Activated naive CD8-positive, alpha-beta T cell treated with anti-CD3 and anti-CD28 coated beads, Interleukin-2, amount 50 U/mL, for 24 hours (primary cell): ENCODE data around the gene EPB42.

Source experiments
- ATAC-seq: fragments of 150-1000 bp; cut with Tn5 transposase; one replicate; pipeline ENCODE4 v1.10.0; 2021
- DNase-seq: peaks from one replicate; pipeline ENCODE4 v3.0.0; 2021
- H3K27ac Mint-ChIP-seq: one replicate; pipeline ENCODE4 v1.8.0; 2021; ENCODE audit warnings: mild to moderate bottlenecking, mixed read lengths
- H3K27me3 Mint-ChIP-seq: one replicate; pipeline ENCODE4 v1.8.0; 2021; ENCODE audit warnings: mixed read lengths
- H3K36me3 Mint-ChIP-seq: one replicate; pipeline ENCODE4 v1.8.0; 2021; ENCODE audit warnings: low read depth, mixed read lengths
- H3K4me1 Mint-ChIP-seq: one replicate; pipeline ENCODE4 v1.8.0; 2021; ENCODE audit warnings: mixed read lengths
- H3K4me3 Mint-ChIP-seq: one replicate; pipeline ENCODE4 v1.8.0; 2021; ENCODE audit warnings: mild to moderate bottlenecking, moderate library complexity, mixed read lengths
- H3K9me3 Mint-ChIP-seq: one replicate; pipeline ENCODE4 v1.8.0; 2021; ENCODE audit warnings: mixed read lengths

The EPB42 gene

GRCh38 chr15:43220991-43221403 is at the start of gene EPB42:
EPB42 (minus strand) TSS chr15:43221018; CDS start chr15:43220825, 193 bp downstream.
- peaks cover 5% of the 10 kb centered on the region for H3K4me1 Mint-ChIP-seq
- DNase-seq (no peak), ATAC-seq (no peak)
- no peaks in the 10 kb centered on the region for H3K36me3 Mint-ChIP-seq
- no peaks in the 10 kb centered on the region for H3K9me3 Mint-ChIP-seq
- no peak within 1 kb of the TSS for H3K4me3 Mint-ChIP-seq
- H3K27me3 Mint-ChIP-seq = peaks cover 10% of the 10 kb centered on the region
- H3K27ac Mint-ChIP-seq = no peak within 1 kb of the TSS

- Mint-ChIP-seq H3K9me3 (peaks cover 6% of the 10 kb centered on the region), H3K4me1 (peaks cover 10% of the 10 kb centered on the region), H3K4me3 (no peak overlapping the region), H3K27ac (no peak overlapping the region), H3K36me3 (no peaks in the 10 kb centered on the region), H3K27me3 (peaks cover 10% of the 10 kb centered on the region)
- DNase-seq = no peak
- ATAC-seq = peak; percentile 6
Observed at GRCh38 chr15:43270113-43270665, 49.4 kb upstream of the EPB42 start.

GRCh38 chr15:43268111-43269105 is 47.6 kb upstream of the EPB42 start:
- DNase-seq (peak; percentile 58), ATAC-seq (peak; percentile 76)
- Mint-ChIP-seq H3K27ac (no peak overlapping the region), H3K36me3 (no peaks in the 10 kb centered on the region), H3K9me3 (peaks cover 6% of the 10 kb centered on the region), H3K4me1 (peaks cover 10% of the 10 kb centered on the region), H3K27me3 (peaks cover 4% of the 10 kb centered on the region), H3K4me3 (no peak overlapping the region)

- Mint-ChIP-seq H3K36me3 (no peaks in the 10 kb centered on the region), H3K4me1 (peaks cover 10% of the 10 kb centered on the region), H3K9me3 (peaks cover 6% of the 10 kb centered on the region), H3K27ac (no peak overlapping the region), H3K4me3 (no peak overlapping the region), H3K27me3 (peaks cover 4% of the 10 kb centered on the region)
- DNase-seq (no peak), ATAC-seq (no peak)
Observed at GRCh38 chr15:43267439-43267838, 46.6 kb upstream of the EPB42 start.

- Mint-ChIP-seq H3K4me1 (peaks cover 10% of the 10 kb centered on the region), H3K4me3 (no peak within 1 kb of the TSS), H3K27me3 (peaks cover 4% of the 10 kb centered on the region), H3K27ac (no peak within 1 kb of the TSS), H3K36me3 (no peaks in the 10 kb centered on the region), H3K9me3 (no peaks in the 10 kb centered on the region)
- no peak for DNase-seq
- ATAC-seq = no peak
Observed at GRCh38 chr15:43266834-43267233, 46.0 kb upstream of the EPB42 start, which contains the start of gene TGM5. TGM5 (minus strand) TSS chr15:43266928; CDS start chr15:43266849, 79 bp downstream.

GRCh38 chr15:43266386-43266785 is 45.6 kb upstream of the EPB42 start:
- no peak overlapping the region for H3K27ac Mint-ChIP-seq
- ATAC-seq = no peak
- peaks cover 9% of the 10 kb centered on the region for H3K4me1 Mint-ChIP-seq
- no peaks in the 10 kb centered on the region for H3K36me3 Mint-ChIP-seq
- peaks cover 4% of the 10 kb centered on the region for H3K27me3 Mint-ChIP-seq
- H3K4me3 Mint-ChIP-seq = no peak overlapping the region
- no peak for DNase-seq
- no peaks in the 10 kb centered on the region for H3K9me3 Mint-ChIP-seq

- H3K27ac Mint-ChIP-seq = no peak overlapping the region
- ATAC-seq (no peak), DNase-seq (no peak)
- no peaks in the 10 kb centered on the region for H3K36me3 Mint-ChIP-seq
- no peak overlapping the region for H3K4me3 Mint-ChIP-seq
- H3K9me3 Mint-ChIP-seq = no peaks in the 10 kb centered on the region
- no peaks in the 10 kb centered on the region for H3K27me3 Mint-ChIP-seq
- H3K4me1 Mint-ChIP-seq = no peaks in the 10 kb centered on the region
Observed at GRCh38 chr15:43260011-43260615, 39.3 kb upstream of the EPB42 start.

- H3K36me3 Mint-ChIP-seq = no peaks in the 10 kb centered on the region
- peaks cover 2% of the 10 kb centered on the region for H3K27me3 Mint-ChIP-seq
- H3K9me3 Mint-ChIP-seq = no peaks in the 10 kb centered on the region
- DNase-seq (no peak), ATAC-seq (no peak)
- peaks cover 9% of the 10 kb centered on the region for H3K4me1 Mint-ChIP-seq
- no peak overlapping the region for H3K4me3 Mint-ChIP-seq
- H3K27ac Mint-ChIP-seq = no peak overlapping the region
Observed at GRCh38 chr15:43258781-43259180, 38.0 kb upstream of the EPB42 start.

- Mint-ChIP-seq H3K27ac (no peak overlapping the region), H3K36me3 (no peaks in the 10 kb centered on the region), H3K9me3 (no peaks in the 10 kb centered on the region), H3K4me1 (peaks cover 33% of the 10 kb centered on the region), H3K4me3 (no peak overlapping the region), H3K27me3 (peaks cover 2% of the 10 kb centered on the region)
- DNase-seq (no peak), ATAC-seq (no peak)
Observed at GRCh38 chr15:43256341-43256740, 35.5 kb upstream of the EPB42 start.

- Mint-ChIP-seq H3K9me3 (no peaks in the 10 kb centered on the region), H3K4me3 (no peak overlapping the region), H3K4me1 (peaks cover 43% of the 10 kb centered on the region), H3K27ac (no peak overlapping the region), H3K27me3 (peaks cover 2% of the 10 kb centered on the region), H3K36me3 (no peaks in the 10 kb centered on the region)
- DNase-seq (no peak), ATAC-seq (no peak)
Observed at GRCh38 chr15:43255376-43255775, 34.6 kb upstream of the EPB42 start.

GRCh38 chr15:43253431-43254403 is 32.9 kb upstream of the EPB42 start:
- peak overlapping the region; percentile 39 for H3K27ac Mint-ChIP-seq

GRCh38 chr15:43251871-43252250 is 31.0 kb upstream of the EPB42 start:
- DNase-seq = peak; percentile 47
- peak overlapping the region; percentile 95 for H3K27ac Mint-ChIP-seq
- no peak overlapping the region for H3K4me3 Mint-ChIP-seq

More at GRCh38 chr15:43253431-43254403, 32.9 kb upstream of the EPB42 start:
- no peak overlapping the region for H3K4me3 Mint-ChIP-seq
- H3K36me3 Mint-ChIP-seq = no peaks in the 10 kb centered on the region
- peak; percentile 57 for DNase-seq
- H3K27me3 Mint-ChIP-seq = peaks cover 2% of the 10 kb centered on the region
- ATAC-seq = peak; percentile 58
- peaks cover 59% of the 10 kb centered on the region for H3K4me1 Mint-ChIP-seq
- H3K9me3 Mint-ChIP-seq = no peaks in the 10 kb centered on the region

GRCh38 chr15:43251185-43251870 is 30.5 kb upstream of the EPB42 start:
- no peaks in the 10 kb centered on the region for H3K9me3 Mint-ChIP-seq
- peak; percentile 62 for ATAC-seq
- peak overlapping the region; percentile 95 for H3K27ac Mint-ChIP-seq
- no peaks in the 10 kb centered on the region for H3K36me3 Mint-ChIP-seq
- H3K4me1 Mint-ChIP-seq = peaks cover 60% of the 10 kb centered on the region
- peaks cover 2% of the 10 kb centered on the region for H3K27me3 Mint-ChIP-seq
- peak; percentile 38 for DNase-seq
- no peak overlapping the region for H3K4me3 Mint-ChIP-seq

More at GRCh38 chr15:43251871-43252250, 31.0 kb upstream of the EPB42 start:
- Mint-ChIP-seq H3K9me3 (no peaks in the 10 kb centered on the region), H3K4me1 (peaks cover 60% of the 10 kb centered on the region), H3K27me3 (peaks cover 2% of the 10 kb centered on the region), H3K36me3 (no peaks in the 10 kb centered on the region)
- ATAC-seq = peak; percentile 50
